ENCODE measurements around the gene MYF6.

- no peak for TF ChIP-seq CTCF (conservative IDR thresholded peaks at IDR 0.05)
- no peak for TF ChIP-seq EZH2 (IDR thresholded peaks at IDR 0.05; ENCODE audit: low read depth)
These were observed 25.6 kb upstream of the MYF6 start for GRCh38 chr12:80681786-80682185.
